Activated CD8-positive, alpha-beta memory T cell treated with anti-CD3 and anti-CD28 coated beads for 36 hours (primary cell): ENCODE results near the gene GBF1. TPM values are rescaled to one million over a fixed set of nuclear protein-coding genes. Genes with fewer than 3 reads are reported as not detected.

Source experiments
- CTCF ChIA-PET: fragments of 350-600 bp; sonication (Branson Sonifier 250); formaldehyde crosslinking; loops from one replicate; lab custom pipeline; 2021; ENCODE audit warnings: antibody characterized with exemption; lab: Charles Lee
- POLR2A ChIA-PET: fragments of 350-600 bp; sonication (Branson Sonifier 250); formaldehyde crosslinking; loops from one replicate; lab custom pipeline; 2021; ENCODE audit warnings: antibody characterized with exemption; lab: Charles Lee
- total RNA-seq, 2 experiments: library from RNA; stranded (reverse); gene quantifications; one replicate each; pipeline ENCODE4 v1.2.3, GENCODE V29; 2021

GBF1 gene
- total RNA-seq, 2 experiments from 2014 or later: 34.9 to 36.1 TPM

- ChIA-PET POLR2A (no interaction called here), CTCF (interaction anchor here (1.4 kb wide), 1 partner anchor 10 kb away, joined by 3 read pairs; no protein-coding TSS in a partner anchor)
Observed at GRCh38 chr10:102425444-102425843, 180.1 kb downstream of the GBF1 start.

GRCh38 chr10:102426803-102427287 is 181.5 kb downstream of the GBF1 start:
- ChIA-PET POLR2A (no interaction called here), CTCF (interaction anchor here (1.4 kb wide), 1 partner anchor 8 kb away, joined by 3 read pairs; no protein-coding TSS in a partner anchor)

GRCh38 chr10:102429468-102429867 is 184.1 kb downstream of the GBF1 start:
- ChIA-PET CTCF (interaction anchor here (0.7 to 1.2 kb wide), 2 partner anchors 197 to 200 kb away, joined by 3 to 5 read pairs; no protein-coding TSS in a partner anchor), POLR2A (interaction anchor here (0.7 kb wide), 1 partner anchor 22 kb away, joined by 4 read pairs; no protein-coding TSS in a partner anchor)

GRCh38 chr10:102431452-102432124 is 186.3 kb downstream of the GBF1 start:
- CTCF ChIA-PET: interaction anchor here (0.6 to 3.4 kb wide), 8 partner anchors 10 to 339 kb away, joined by 3 to 24 read pairs (median 6); partner anchors contain the start of genes C10orf95, FBXL15 and NFKB2
- POLR2A ChIA-PET: interaction anchor here (1.4 to 2.8 kb wide), 3 partner anchors 10 to 30 kb away, joined by 4 to 41 read pairs (median 39); partner anchors contain the start of genes C10orf95 and FBXL15

Other genes starting within 250 kb of the GBF1 start
- gene ARMH3, start 189.4 kb upstream of the GBF1 start, total RNA-seq: 10 to 100 TPM; 19.3 to 23.5 TPM
- 10 to 100 TPM; 27.3 to 28.2 TPM for gene HPS6, start 180.2 kb upstream of the GBF1 start, total RNA-seq
- 10 to 100 TPM; 66.9 to 71.4 TPM for gene LDB1, start 125.2 kb upstream of the GBF1 start, total RNA-seq
- 100 to 1,000 TPM; 103 to 108 TPM for gene PPRC1, start 112.5 kb upstream of the GBF1 start, total RNA-seq
- gene NOLC1, start 93.1 kb upstream of the GBF1 start, total RNA-seq: 100 to 1,000 TPM; 341 to 355 TPM
- not detected for gene ELOVL3, start 19.2 kb upstream of the GBF1 start, total RNA-seq
- gene PITX3, start 4.0 kb upstream of the GBF1 start, total RNA-seq: not detected
- 100 to 1,000 TPM; 272 to 279 TPM for gene NFKB2, start 150.2 kb downstream of the GBF1 start, total RNA-seq
- 1 to 10 TPM; 3.6 to 4.9 TPM for gene PSD, start 173.3 kb downstream of the GBF1 start, total RNA-seq
- gene FBXL15, start 175.3 kb downstream of the GBF1 start, total RNA-seq: 10 to 100 TPM; 13.2 to 14.4 TPM
- gene CUEDC2, start 187.0 kb downstream of the GBF1 start, total RNA-seq: 10 to 100 TPM; 64.6 to 66.0 TPM
- under 1 TPM; 0.40 to 0.74 TPM for gene C10orf95, start 206.0 kb downstream of the GBF1 start, total RNA-seq